OCI-LY7 (cell line): ENCODE data around the gene VEGFA. TPM values are rescaled to one million over a fixed set of nuclear protein-coding genes. Genes with fewer than 3 reads are reported as not detected.

Experiments
- BruUV-seq: library from RNA; stranded (reverse); fragments of 400-500 nt; replicated peaks from 2 replicates; lab custom pipeline; 2021; lab: Mats Ljungman, UMichigan
- CTCF ChIA-PET: fragments of 300-600 bp; sonication (Branson Sonifier 250); formaldehyde crosslinking; loops from one replicate; lab custom pipeline; 2022; ENCODE audit warnings: antibody characterized with exemption; ENCODE audit not compliant: unreplicated experiment; lab: Charles Lee
- POLR2A ChIA-PET: fragments of 300-600 bp; sonication (Branson Sonifier 250); formaldehyde crosslinking; loops from one replicate; lab custom pipeline; 2022; ENCODE audit warnings: antibody characterized with exemption; lab: Charles Lee
- DNase-seq: peaks from one replicate; pipeline ENCODE4 v3.0.0-alpha.2; 2015; ENCODE audit warnings: low spot score
- H2AFZ ChIP-seq: fragments of 200-600 bp; sonication (generic), shearing (Covaris generic); 2 replicates; pipeline ENCODE4 v1.6.1; 2014; ENCODE audit warnings: mild to moderate bottlenecking, antibody characterized with exemption, low read length, moderate library complexity
- H3K27ac ChIP-seq: fragments of 200-600 bp; sonication (generic); 2 replicates; pipeline ENCODE4 v1.5.1; 2014; ENCODE audit warnings: mixed run types, low read depth, mild to moderate bottlenecking, moderate library complexity, low read length, inconsistent platforms; ENCODE audit not compliant: poor library complexity, severe bottlenecking
- H3K36me3 ChIP-seq: fragments of 200-600 bp; sonication (generic); 2 replicates; pipeline ENCODE4 v1.6.1; 2014; ENCODE audit warnings: mild to moderate bottlenecking, antibody characterized with exemption, low read length, moderate library complexity, mixed read lengths; ENCODE audit not compliant: insufficient read depth
- H3K4me1 ChIP-seq: fragments of 200-600 bp; sonication (generic); 2 replicates; pipeline ENCODE4 v1.5.1; 2014; ENCODE audit warnings: mild to moderate bottlenecking, low read length; ENCODE audit not compliant: insufficient read depth, poor library complexity, severe bottlenecking
- H3K4me2 ChIP-seq: fragments of 200-600 bp; sonication (generic); 2 replicates; pipeline ENCODE4 v1.6.1; 2014; ENCODE audit warnings: mild to moderate bottlenecking, low read length
- H3K4me3 ChIP-seq: fragments of 200-600 bp; sonication (generic); 2 replicates; pipeline ENCODE4 v1.5.1; 2014; ENCODE audit warnings: mild to moderate bottlenecking, low read depth, low read length; ENCODE audit not compliant: poor library complexity, severe bottlenecking
- H3K79me2 ChIP-seq: fragments of 200-600 bp; sonication (generic); 2 replicates; pipeline ENCODE4 v1.6.1; 2016; ENCODE audit warnings: low read depth, mild to moderate bottlenecking, low read length, moderate library complexity, mixed read lengths; ENCODE audit not compliant: insufficient read depth
- H3K9me2 ChIP-seq: fragments of 200-600 bp; sonication (generic); 2 replicates; pipeline ENCODE4 v1.6.1; 2016; ENCODE audit warnings: mild to moderate bottlenecking, low read length, mixed read lengths; ENCODE audit not compliant: insufficient read depth
- H3K9me3 ChIP-seq: fragments of 200-600 bp; sonication (generic); 2 replicates; pipeline ENCODE4 v1.6.1; 2014; ENCODE audit warnings: mild to moderate bottlenecking, mixed run types, low read length, mixed read lengths
- H4K20me1 ChIP-seq: fragments of 200-600 bp; sonication (generic); 2 replicates; pipeline ENCODE4 v1.6.1; 2014; ENCODE audit warnings: mild to moderate bottlenecking, antibody characterized with exemption, low read length, moderate library complexity, mixed read lengths; ENCODE audit not compliant: insufficient read depth
- CTCF ChIP-seq: fragments of 200-600 bp; sonication (generic); conservative IDR thresholded peaks from 2 replicates; pipeline ENCODE4 v1.5.1; 2014; ENCODE audit warnings: mild to moderate bottlenecking, antibody characterized with exemption, low read length, moderate library complexity, mixed read lengths
- EZH2phosphoT487 ChIP-seq: fragments of 200-600 bp; sonication (generic); IDR thresholded peaks from 2 replicates; pipeline ENCODE4 v1.6.1; 2018; ENCODE audit warnings: low read depth, borderline replicate concordance, mild to moderate bottlenecking, mixed run types, antibody characterized with exemption, low read length, moderate library complexity, mixed read lengths
- intact Hi-C: fragments of 100-400 bp; cut with micrococcal nuclease; formaldehyde crosslinking; loops from one replicate; pipeline ENCODE4 v1.10.0; 2022; ENCODE audit not compliant: unreplicated experiment
- total RNA-seq, 2 experiments: library from RNA; depleted of rRNA in 1 of 2; stranded (reverse); fragments of >200 nt in 1 of 2; shearing (Covaris generic) in 1 of 2; gene quantifications; 2 replicates each; pipeline ENCODE4 v1.2.3, GENCODE V29; 2014 to 2022

Gene VEGFA
- total RNA-seq, 2 experiments from 2014 or later, result 59.7 to 88.5 TPM

GRCh38 chr6:43760210-43761168, 9.5 kb upstream of the VEGFA start:
- ChIA-PET CTCF (interaction anchor here (2.8 kb wide), 1 partner anchor 8 kb away, joined by 10 read pairs; no protein-coding TSS in a partner anchor), POLR2A (interaction anchor here (0.6 kb wide), 2 partner anchors 68 to 310 kb away, joined by 3 read pairs; no protein-coding TSS in a partner anchor)
- Histone ChIP-seq H3K27ac (no peak overlapping the region), H3K9me2 (no peaks in the 10 kb centered on the region), H3K9me3 (no peaks in the 10 kb centered on the region), H3K36me3 (no peaks in the 10 kb centered on the region), H3K79me2 (no peaks in the 10 kb centered on the region), H3K4me2 (no peak overlapping the region), H3K4me3 (no peak overlapping the region), H3K4me1 (peaks cover 15% of the 10 kb centered on the region), H4K20me1 (no peaks in the 10 kb centered on the region), H2AFZ (no peak overlapping the region)
- no TSS peak for BruUV-seq
- intact Hi-C loops, result no loop called here
- TF ChIP-seq CTCF (no peak), EZH2phosphoT487 (no peak)
- DNase-seq, result no peak

GRCh38 chr6:43761666-43762409, 8.2 kb upstream of the VEGFA start:
- ChIA-PET POLR2A (interaction anchor here (0.6 to 1.1 kb wide), 3 partner anchors 13 to 27 kb away, joined by 3 to 8 read pairs (median 4); no protein-coding TSS in a partner anchor), CTCF (interaction anchor here (0.6 kb wide), 1 partner anchor 1740 kb away, joined by 3 read pairs; no protein-coding TSS in a partner anchor)
- no peak overlapping the region for H2AFZ ChIP-seq
- intact Hi-C loops, result no loop called here
- no peaks in the 10 kb centered on the region for H3K9me2 ChIP-seq
- peaks cover 15% of the 10 kb centered on the region for H3K4me1 ChIP-seq
- H3K4me3 ChIP-seq, result no peak overlapping the region
- H3K4me2 ChIP-seq, result no peak overlapping the region
- TF ChIP-seq CTCF, result no peak
- no peak for TF ChIP-seq EZH2phosphoT487
- no peak for DNase-seq
- H4K20me1 ChIP-seq, result no peaks in the 10 kb centered on the region
- H3K79me2 ChIP-seq, result no peaks in the 10 kb centered on the region
- H3K9me3 ChIP-seq, result no peaks in the 10 kb centered on the region
- no peak overlapping the region for H3K27ac ChIP-seq
- H3K36me3 ChIP-seq, result no peaks in the 10 kb centered on the region
- no TSS peak for BruUV-seq
